Measurements from ENCODE around the gene DNER.
"Not testable (repeated sequence)": the region's sequence is repeated elsewhere in the genome, so short reads cannot be mapped to it uniquely, and the experiment has no call there.

Gene DNER

GRCh38 chr2:229633556-229633955 lies 80.8 kb downstream of the DNER start:
- Mint-ChIP-seq H3K27me3 (peaks cover 13% of the 10 kb centered on the region), H3K4me1 (ENCODE audit: low read depth) (no peaks in the 10 kb centered on the region), H3K9me3 (ENCODE audit: low read depth) (no peaks in the 10 kb centered on the region), H3K36me3 (no peaks in the 10 kb centered on the region), H3K4me3 (no peak overlapping the region), H3K27ac (no peak overlapping the region)

DNA sequence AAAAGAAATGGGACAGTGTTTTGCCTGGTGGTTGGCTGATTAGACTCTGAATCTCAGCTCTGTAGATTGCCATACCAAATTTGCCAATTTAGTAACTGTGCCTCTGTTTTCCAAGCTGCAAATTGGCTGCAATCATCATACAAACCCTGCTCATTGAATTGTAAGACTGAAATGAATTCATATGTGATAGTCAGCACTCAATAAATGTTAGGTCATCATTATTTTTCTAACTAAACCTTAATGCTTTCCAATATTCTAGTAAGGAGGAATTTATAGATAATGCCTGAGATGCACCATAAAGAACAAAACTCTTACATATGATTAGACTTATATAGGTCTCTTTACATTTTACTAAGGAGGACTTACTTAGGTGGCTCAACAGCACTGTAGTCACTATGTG lies 85.3 kb downstream of the DNER start:
- H3K4me3 Mint-ChIP-seq: no peak overlapping the region
- H3K27me3 Mint-ChIP-seq: peaks cover 8% of the 10 kb centered on the region
- no peaks in the 10 kb centered on the region for H3K4me1 Mint-ChIP-seq (ENCODE audit: low read depth)
- H3K36me3 Mint-ChIP-seq: no peaks in the 10 kb centered on the region
- no peak overlapping the region for H3K27ac Mint-ChIP-seq
- no peaks in the 10 kb centered on the region for H3K9me3 Mint-ChIP-seq (ENCODE audit: low read depth)

- Mint-ChIP-seq H3K27ac (no peak overlapping the region), H3K4me1 (ENCODE audit: low read depth) (no peaks in the 10 kb centered on the region), H3K4me3 (no peak overlapping the region)
Measured at GRCh38 chr2:229627728-229628127, 86.6 kb downstream of the DNER start.

GRCh38 chr2:229622495-229623355 lies 91.6 kb downstream of the DNER start:
- no peak overlapping the region for H3K4me3 Mint-ChIP-seq
- peaks cover 6% of the 10 kb centered on the region for H3K27me3 Mint-ChIP-seq
- no peaks in the 10 kb centered on the region for H3K9me3 Mint-ChIP-seq (ENCODE audit: low read depth)
- H3K4me1 Mint-ChIP-seq (ENCODE audit: low read depth): no peaks in the 10 kb centered on the region
- H3K36me3 Mint-ChIP-seq: no peaks in the 10 kb centered on the region
- H3K27ac Mint-ChIP-seq: no peak overlapping the region

More at GRCh38 chr2:229627728-229628127, 86.6 kb downstream of the DNER start:
- Mint-ChIP-seq H3K36me3 (no peaks in the 10 kb centered on the region), H3K9me3 (ENCODE audit: low read depth) (no peaks in the 10 kb centered on the region), H3K27me3 (peaks cover 8% of the 10 kb centered on the region)

DNA sequence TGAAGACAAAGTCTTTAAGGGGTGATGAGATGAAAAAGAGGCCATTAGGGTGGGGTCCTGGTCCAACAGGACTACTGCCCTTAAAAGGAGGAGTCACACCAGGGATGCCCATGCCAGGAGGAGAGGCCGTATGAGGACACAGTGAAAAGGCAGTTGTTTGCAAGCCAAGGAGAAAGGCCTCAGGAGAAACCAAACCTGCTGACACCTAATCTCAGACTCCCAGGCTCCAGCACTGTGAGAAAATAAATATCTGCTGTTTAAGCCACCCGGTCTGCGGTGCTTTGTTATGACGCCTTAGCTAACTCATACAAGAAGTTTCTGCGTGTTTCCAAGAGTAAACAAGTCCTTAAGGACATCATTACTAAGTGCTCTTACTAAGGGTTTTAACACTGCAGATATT lies 93.6 kb downstream of the DNER start:
- no peak overlapping the region for H3K4me3 Mint-ChIP-seq
- peaks cover 3% of the 10 kb centered on the region for H3K27me3 Mint-ChIP-seq
- no peaks in the 10 kb centered on the region for H3K9me3 Mint-ChIP-seq (ENCODE audit: low read depth)
- H3K4me1 Mint-ChIP-seq (ENCODE audit: low read depth): no peaks in the 10 kb centered on the region
- peaks cover 2% of the 10 kb centered on the region for H3K36me3 Mint-ChIP-seq
- H3K27ac Mint-ChIP-seq: no peak overlapping the region

DNA sequence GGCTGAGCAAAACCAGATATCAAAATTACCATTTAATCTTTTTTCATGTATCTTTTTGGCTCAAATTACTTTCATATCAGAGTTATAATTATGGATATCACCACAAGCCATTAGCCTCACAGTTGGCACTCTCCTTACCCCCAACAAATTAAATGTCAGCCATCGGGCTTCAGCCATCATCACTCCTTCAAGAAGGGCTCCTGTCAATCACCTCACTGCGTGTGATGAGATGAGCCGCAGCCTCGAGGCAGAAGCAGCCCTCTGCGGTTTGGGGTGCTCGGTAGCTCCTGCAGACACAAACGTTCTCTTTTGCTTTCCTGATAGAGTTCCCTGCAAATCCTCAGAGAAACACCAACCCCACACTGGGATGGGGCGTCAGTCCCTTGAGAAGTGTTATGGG lies 94.1 kb downstream of the DNER start:
- Mint-ChIP-seq H3K27ac (no peak overlapping the region), H3K9me3 (ENCODE audit: low read depth) (no peaks in the 10 kb centered on the region), H3K4me3 (no peak overlapping the region), H3K27me3 (peaks cover 3% of the 10 kb centered on the region), H3K4me1 (ENCODE audit: low read depth) (no peaks in the 10 kb centered on the region), H3K36me3 (peaks cover 2% of the 10 kb centered on the region)

DNA sequence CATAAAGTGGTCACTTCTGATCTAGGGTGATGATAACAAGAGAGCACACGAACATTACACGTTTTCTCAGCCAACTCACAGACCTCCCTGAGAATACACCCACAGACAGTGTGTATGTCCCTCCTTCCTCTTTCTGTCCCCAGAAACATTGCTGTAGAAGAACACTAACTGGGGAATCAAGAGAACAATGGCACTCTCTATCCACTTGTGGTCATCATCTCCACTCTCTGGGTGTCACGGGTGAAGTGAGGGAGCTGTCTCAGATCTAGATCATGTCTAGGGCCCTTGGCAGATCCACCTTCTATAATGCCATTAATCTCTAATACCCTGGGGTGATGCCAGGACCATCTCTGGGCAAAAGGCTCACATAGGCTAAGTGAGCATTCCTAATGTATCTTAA lies 97.9 kb downstream of the DNER start:
- Mint-ChIP-seq H3K9me3 (ENCODE audit: low read depth) (no peaks in the 10 kb centered on the region), H3K36me3 (peaks cover 2% of the 10 kb centered on the region), H3K4me1 (ENCODE audit: low read depth) (no peaks in the 10 kb centered on the region), H3K4me3 (no peak overlapping the region), H3K27me3 (no peaks in the 10 kb centered on the region), H3K27ac (no peak overlapping the region)

- not testable (repeated sequence) for H3K27me3 Mint-ChIP-seq; H3K27ac Mint-ChIP-seq; H3K9me3 Mint-ChIP-seq (ENCODE audit: low read depth); H3K4me3 Mint-ChIP-seq; H3K36me3 Mint-ChIP-seq; H3K4me1 Mint-ChIP-seq (ENCODE audit: low read depth)
Measured at GRCh38 chr2:229614021-229614420, 100.3 kb downstream of the DNER start.

- peaks cover 2% of the 10 kb centered on the region for H3K36me3 Mint-ChIP-seq
- H3K4me3 Mint-ChIP-seq: no peak overlapping the region
- H3K4me1 Mint-ChIP-seq (ENCODE audit: low read depth): no peaks in the 10 kb centered on the region
- no peak overlapping the region for H3K27ac Mint-ChIP-seq
- H3K9me3 Mint-ChIP-seq (ENCODE audit: low read depth): no peaks in the 10 kb centered on the region
- H3K27me3 Mint-ChIP-seq: no peaks in the 10 kb centered on the region
Measured at GRCh38 chr2:229612384-229612971, 101.9 kb downstream of the DNER start.

- Mint-ChIP-seq H3K27ac (no peak overlapping the region), H3K4me1 (ENCODE audit: low read depth) (no peaks in the 10 kb centered on the region), H3K4me3 (no peak overlapping the region), H3K36me3 (peaks cover 1% of the 10 kb centered on the region), H3K27me3 (no peaks in the 10 kb centered on the region), H3K9me3 (ENCODE audit: low read depth) (no peaks in the 10 kb centered on the region)
Measured at GRCh38 chr2:229611360-229611759, 103.0 kb downstream of the DNER start.

DNA sequence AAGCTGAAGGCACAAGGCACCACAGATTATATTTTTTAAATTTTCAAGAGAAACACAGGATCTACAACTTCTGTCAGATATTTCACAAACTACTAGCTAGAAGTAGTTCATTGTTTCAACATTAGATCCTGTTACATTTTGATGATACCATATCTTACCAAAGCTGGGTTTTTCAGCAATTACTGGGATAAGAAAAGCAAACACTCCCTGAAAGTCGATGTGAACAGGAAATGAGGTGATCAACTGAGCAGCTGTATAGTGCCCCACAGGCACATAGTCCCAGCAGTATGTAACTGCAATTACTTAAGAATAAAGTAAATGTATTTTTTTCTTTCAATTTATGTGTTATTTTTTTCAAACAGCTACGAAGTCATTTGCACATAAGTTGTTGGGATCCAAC lies 103.5 kb downstream of the DNER start:
- no peaks in the 10 kb centered on the region for H3K36me3 Mint-ChIP-seq
- no peaks in the 10 kb centered on the region for H3K9me3 Mint-ChIP-seq (ENCODE audit: low read depth)
- no peaks in the 10 kb centered on the region for H3K4me1 Mint-ChIP-seq (ENCODE audit: low read depth)
- no peak overlapping the region for H3K27ac Mint-ChIP-seq
- no peak overlapping the region for H3K4me3 Mint-ChIP-seq
- no peaks in the 10 kb centered on the region for H3K27me3 Mint-ChIP-seq

DNA sequence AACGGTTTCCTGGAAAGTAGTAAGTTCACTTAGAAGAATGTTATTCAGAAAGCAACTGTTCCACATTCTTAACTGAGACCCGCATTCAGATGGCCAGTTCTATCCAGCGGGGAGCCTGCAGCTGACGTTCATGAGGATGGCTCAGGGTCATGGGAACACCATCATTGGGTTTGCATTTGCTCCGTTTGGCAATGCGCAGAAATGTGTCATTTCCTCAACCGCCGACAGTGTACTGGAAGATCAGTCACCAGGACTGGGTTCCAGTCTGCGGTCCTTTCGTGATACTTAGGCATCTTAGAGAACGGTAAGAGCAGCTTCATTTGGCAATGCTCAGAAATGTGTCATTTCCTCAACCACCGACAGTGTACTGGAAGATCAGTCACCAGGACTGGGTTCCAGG lies 104.0 kb downstream of the DNER start:
- Mint-ChIP-seq H3K27ac (no peak overlapping the region), H3K4me1 (ENCODE audit: low read depth) (no peaks in the 10 kb centered on the region), H3K9me3 (ENCODE audit: low read depth) (no peaks in the 10 kb centered on the region), H3K36me3 (no peaks in the 10 kb centered on the region), H3K4me3 (no peak overlapping the region), H3K27me3 (no peaks in the 10 kb centered on the region)

DNA sequence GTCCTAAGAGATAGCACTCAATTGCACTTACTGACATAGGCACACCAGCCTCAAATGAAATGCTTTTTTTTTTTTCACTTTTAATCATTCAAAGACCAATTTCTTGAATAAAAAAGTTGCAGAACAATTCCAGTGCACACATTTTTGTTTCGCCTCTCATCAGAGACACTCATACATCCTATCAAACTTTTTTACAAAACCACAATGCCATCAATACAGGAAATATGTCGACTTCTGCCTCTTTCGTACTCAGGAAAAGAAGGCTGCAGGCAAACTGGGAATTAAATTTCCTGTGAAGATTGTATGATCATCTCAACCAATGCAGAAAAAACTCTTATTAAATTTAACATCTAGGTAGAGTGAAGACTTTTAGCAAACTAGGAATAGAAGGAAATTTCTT lies 112.4 kb downstream of the DNER start:
- Mint-ChIP-seq H3K27me3 (peaks cover 20% of the 10 kb centered on the region), H3K4me3 (no peak overlapping the region)

DNA sequence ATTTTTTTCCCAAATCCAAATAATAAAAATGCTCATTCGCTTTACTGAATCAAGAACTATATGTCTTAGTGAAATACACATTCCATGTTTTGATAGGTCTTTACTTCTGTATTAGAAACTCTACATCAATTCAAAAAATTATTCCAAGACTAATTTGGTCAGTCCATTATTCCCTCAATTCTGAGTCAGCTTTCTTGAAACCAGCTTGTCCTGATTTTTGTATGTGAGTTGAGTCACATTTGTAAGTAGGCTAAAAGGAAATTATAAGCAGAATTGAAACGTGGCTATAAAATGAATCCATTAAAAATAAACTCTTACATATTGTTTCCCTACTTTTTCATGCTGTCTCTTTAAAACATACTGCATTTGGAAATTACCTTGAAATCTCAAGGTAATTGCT lies 113.0 kb downstream of the DNER start:
- Mint-ChIP-seq H3K36me3 (no peaks in the 10 kb centered on the region), H3K4me3 (no peak overlapping the region), H3K9me3 (ENCODE audit: low read depth) (peaks cover 4% of the 10 kb centered on the region)

More for the DNA sequence above, 112.4 kb downstream of the DNER start:
- Mint-ChIP-seq H3K4me1 (ENCODE audit: low read depth) (no peaks in the 10 kb centered on the region), H3K9me3 (ENCODE audit: low read depth) (peaks cover 4% of the 10 kb centered on the region), H3K36me3 (no peaks in the 10 kb centered on the region), H3K27ac (no peak overlapping the region)

GRCh38 chr2:229598227-229598626 lies 116.1 kb downstream of the DNER start:
- Mint-ChIP-seq H3K36me3 (no peaks in the 10 kb centered on the region), H3K27me3 (peaks cover 24% of the 10 kb centered on the region), H3K9me3 (ENCODE audit: low read depth) (peaks cover 4% of the 10 kb centered on the region), H3K27ac (no peak overlapping the region), H3K4me1 (ENCODE audit: low read depth) (no peaks in the 10 kb centered on the region), H3K4me3 (no peak overlapping the region)

More for the DNA sequence above, 113.0 kb downstream of the DNER start:
- Mint-ChIP-seq H3K27ac (no peak overlapping the region), H3K4me1 (ENCODE audit: low read depth) (no peaks in the 10 kb centered on the region), H3K27me3 (peaks cover 21% of the 10 kb centered on the region)

DNA sequence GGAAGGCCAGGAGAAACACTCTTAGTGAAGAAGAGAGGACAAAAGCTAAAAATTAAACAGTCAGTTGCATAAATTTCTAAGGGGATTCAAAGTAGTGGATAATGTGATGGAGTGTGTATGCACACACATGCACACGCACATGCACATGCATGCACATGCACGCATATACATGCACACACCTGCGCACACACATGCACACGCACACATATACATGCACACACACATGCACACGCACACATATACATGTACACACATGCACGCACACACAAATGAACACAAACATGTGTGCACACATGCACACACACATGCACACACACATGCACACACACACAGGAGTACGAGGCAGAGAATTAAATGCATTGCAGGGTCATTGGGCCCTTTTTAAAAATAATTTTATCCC lies 117.6 kb downstream of the DNER start:
- H3K36me3 Mint-ChIP-seq: no peaks in the 10 kb centered on the region
- H3K9me3 Mint-ChIP-seq (ENCODE audit: low read depth): no peaks in the 10 kb centered on the region
- peaks cover 18% of the 10 kb centered on the region for H3K27me3 Mint-ChIP-seq
- H3K27ac Mint-ChIP-seq: no peak overlapping the region
- no peaks in the 10 kb centered on the region for H3K4me1 Mint-ChIP-seq (ENCODE audit: low read depth)
- H3K4me3 Mint-ChIP-seq: no peak overlapping the region

All from activated naive CD8-positive, alpha-beta T cell (primary cell).